Gastroesophageal sphincter (tissue), 3 donors: Measurements from ENCODE around the gene OPCML.

Experiments
- EP300 ChIP-seq: sonication (generic); formaldehyde crosslinking; IDR thresholded peaks from one replicate; pipeline ENCODE4 v1.6.1; 2017; ENCODE audit warnings: antibody characterized with exemption, mild to moderate bottlenecking
- POLR2A ChIP-seq, 2 donors: fragments of 450-650 bp; IDR thresholded peaks; one replicate each; pipeline ENCODE4 v1.6.1; 2017; ENCODE audit warnings: antibody characterized with exemption in 2 of 2, mild to moderate bottlenecking in 2 of 2, moderate library complexity in 1 of 2
- POLR2AphosphoS5 ChIP-seq: sonication (generic); formaldehyde crosslinking; IDR thresholded peaks from one replicate; pipeline ENCODE4 v1.6.1; 2017; ENCODE audit warnings: antibody characterized with exemption
- TF ChIP-seq, protein P1 (sequence below), 4 experiments: fragments of 200-600 bp in 2 of 4; fragments of 450-650 bp in 2 of 4; sonication (generic) in 1 of 4; IDR thresholded peaks; one replicate each; pipeline ENCODE4 v1.5.1; 2017 to 2019; ENCODE audit warnings: antibody characterized with exemption in 4 of 4, mild to moderate bottlenecking in 2 of 4, moderate library complexity in 2 of 4

- TF ChIP-seq, protein P1, sequence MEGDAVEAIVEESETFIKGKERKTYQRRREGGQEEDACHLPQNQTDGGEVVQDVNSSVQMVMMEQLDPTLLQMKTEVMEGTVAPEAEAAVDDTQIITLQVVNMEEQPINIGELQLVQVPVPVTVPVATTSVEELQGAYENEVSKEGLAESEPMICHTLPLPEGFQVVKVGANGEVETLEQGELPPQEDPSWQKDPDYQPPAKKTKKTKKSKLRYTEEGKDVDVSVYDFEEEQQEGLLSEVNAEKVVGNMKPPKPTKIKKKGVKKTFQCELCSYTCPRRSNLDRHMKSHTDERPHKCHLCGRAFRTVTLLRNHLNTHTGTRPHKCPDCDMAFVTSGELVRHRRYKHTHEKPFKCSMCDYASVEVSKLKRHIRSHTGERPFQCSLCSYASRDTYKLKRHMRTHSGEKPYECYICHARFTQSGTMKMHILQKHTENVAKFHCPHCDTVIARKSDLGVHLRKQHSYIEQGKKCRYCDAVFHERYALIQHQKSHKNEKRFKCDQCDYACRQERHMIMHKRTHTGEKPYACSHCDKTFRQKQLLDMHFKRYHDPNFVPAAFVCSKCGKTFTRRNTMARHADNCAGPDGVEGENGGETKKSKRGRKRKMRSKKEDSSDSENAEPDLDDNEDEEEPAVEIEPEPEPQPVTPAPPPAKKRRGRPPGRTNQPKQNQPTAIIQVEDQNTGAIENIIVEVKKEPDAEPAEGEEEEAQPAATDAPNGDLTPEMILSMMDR (IDR thresholded peaks at IDR 0.05): no peak
- no peak for TF ChIP-seq POLR2A (IDR thresholded peaks at IDR 0.05)
- TF ChIP-seq EP300: no peak
- TF ChIP-seq POLR2AphosphoS5: no peak
These were observed 51.6 kb downstream of the OPCML start for GRCh38 chr11:133480722-133481121.
